Measurements from ENCODE around the gene SLC7A10.
"Not testable (repeated sequence)": the region's sequence is repeated elsewhere in the genome, so short reads cannot be mapped to it uniquely, and the experiment has no call there.

The SLC7A10 gene

DNA sequence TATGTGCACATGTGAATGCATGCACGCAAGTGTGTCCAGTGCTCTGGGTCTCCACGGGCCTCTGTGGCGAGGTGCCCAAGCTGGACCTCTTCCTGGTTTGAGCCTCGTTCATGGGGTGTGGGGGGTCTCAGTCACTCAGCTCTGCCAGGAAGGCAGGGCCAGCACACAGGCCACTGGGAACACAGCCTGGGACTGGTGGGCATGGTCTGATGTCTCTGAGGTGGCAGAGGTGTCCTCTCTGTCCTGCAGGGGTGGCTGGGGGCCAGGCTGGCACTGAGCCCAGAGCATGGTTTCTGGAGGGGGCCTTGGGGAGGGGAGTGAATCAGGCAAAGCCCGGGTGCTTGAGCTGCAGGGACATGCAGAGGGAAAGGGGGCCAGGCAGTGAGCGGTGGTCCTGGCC, 22.1 kb downstream of the SLC7A10 start:
- no peak for DNase-seq (ENCODE audit: low read depth in 2 of 2, low spot score in 1 of 2)

DNA sequence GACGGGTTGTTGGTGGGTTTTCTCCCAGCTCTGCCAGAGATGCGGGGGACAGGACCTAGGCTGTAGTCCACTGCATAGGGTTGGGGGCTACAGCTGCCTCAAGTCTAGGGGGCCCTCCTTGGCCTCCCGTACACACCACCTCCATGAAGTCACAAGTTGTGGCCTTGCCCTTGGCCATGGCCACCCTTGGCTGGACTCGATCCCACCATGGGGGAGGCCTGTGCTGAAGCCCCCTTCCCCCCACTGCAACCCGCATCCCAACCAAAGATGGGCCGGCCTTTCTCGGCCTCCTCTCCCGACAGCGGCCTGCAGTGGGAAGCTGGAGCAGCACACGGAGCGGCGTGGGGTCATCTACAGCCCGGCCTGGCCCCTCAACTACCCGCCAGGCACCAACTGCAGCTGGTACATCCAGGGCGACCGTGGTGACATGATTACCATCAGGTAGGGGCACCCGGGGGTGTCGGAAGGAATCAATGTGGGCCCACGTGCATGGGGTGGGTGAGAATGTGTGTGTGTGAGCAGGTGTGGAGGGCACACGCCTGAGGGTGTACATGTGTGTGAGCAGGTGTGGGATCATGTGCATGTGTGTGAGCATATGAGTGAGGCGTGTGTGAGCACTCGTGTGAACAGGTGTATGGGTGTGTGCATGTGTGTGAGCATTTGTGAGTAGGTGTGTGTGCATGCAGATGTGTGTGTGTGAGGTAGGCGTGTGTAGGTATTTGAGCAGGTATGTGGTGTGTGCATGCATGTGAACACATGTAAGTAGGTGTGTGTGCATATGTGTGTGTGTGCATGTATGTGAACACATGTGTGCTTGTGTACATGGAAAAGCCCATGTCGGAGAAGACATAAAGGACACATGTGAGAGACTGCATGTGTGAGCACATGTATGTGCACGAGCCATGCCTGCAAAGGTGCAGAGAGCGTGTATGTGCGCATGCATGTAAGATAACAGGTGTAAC, 22.8 kb downstream of the SLC7A10 start:
- no peak for DNase-seq (ENCODE audit: low read depth in 2 of 2, low spot score in 1 of 2)

DNA sequence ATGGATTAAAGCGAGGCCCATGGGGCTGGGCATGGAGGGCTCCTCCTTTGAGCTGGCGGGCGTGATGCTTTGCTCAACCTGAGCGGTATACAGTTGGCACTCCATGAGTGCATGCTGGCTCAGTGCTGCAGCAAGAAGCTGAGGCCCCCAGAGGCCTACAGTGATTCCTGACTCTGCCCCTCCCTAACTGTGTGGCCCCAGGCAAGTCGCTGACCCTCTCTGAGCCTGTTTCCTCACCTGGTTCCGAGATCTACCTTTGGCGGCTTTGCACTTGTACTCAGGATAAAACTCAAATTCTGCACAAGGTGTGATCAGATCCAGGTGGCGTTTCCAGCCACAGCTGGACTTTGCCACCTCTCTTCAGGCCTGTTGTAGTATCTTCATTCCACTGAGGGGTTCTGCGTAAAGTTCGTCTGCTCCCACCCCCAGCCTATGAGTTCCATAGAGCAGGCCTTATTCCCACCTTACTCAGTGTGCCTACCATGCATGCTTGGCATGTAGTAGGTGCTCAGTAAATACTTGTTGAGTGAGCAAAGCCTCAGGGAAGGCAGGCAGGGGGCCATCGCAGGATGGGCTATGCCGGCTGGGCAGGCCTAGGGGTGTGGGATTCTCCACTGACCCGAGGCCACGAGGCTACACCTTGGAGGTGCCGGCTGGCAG, 23.6 kb downstream of the SLC7A10 start:
- no peak for DNase-seq (ENCODE audit: low read depth in 2 of 2, low spot score in 1 of 2)

DNA sequence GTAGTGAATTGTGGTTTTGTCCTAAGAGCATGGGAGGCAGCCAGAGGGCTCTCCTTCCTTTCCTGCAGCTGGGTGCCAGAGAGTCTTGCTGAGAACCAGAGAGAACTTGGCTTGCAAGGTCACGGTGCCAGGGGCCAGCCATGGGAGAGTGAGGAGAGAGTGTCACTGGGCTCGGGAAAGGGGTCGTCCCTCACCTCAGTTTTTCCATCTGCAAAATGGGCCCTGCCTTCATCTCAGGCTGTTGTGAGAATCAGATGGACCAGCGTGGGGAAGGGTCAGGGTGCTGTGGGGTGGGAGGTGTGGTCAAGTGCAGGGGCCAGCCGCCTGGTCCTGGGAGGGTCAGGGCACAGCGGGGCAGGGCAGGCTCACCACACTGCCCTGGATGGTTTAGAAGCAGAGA, 24.2 kb downstream of the SLC7A10 start:
- no peak for DNase-seq (ENCODE audit: low read depth in 2 of 2, low spot score in 1 of 2)

DNA sequence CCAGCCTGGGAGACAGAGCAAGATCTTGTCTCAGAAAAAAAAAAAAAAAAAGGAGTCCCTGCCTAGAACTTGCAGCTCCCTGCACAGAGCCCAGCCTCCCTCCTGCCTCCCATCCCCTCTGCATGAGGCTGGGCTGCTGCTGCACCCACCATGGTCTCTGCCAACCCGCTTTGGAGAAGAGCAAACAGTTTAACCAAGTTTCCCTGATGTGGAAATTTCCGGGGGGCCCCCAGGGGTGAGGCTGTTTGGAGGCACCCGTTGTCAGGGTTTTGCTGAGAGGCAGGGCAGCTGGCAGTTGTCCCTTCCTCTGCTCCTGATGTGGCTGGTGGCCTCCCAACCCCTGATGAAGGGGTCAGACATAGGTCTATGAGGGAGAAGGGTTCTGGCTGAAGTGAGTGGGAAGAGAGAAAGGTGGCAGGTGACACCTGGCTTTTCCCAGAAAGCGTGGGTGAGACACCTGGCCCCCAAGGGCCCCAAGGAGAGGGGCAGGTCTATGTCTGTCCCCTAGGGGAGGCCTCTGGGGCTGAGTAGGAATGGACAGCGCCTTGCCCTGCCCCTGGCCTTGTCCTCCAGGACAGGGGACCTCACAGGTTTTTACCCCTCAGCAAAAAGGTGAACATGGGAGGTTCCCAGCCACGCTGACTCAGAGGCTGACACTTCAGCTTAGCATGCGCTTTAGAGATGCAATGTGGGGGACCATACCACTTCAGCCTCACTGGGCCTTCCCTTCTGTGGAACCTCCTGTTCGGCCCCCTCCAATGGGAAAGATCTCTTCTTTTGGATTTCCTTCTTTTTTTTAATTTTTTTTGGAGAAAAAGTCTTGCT, 26.0 kb downstream of the SLC7A10 start:
- DNase-seq (ENCODE audit: low read depth in 2 of 2, low spot score in 1 of 2) = no peak

DNA sequence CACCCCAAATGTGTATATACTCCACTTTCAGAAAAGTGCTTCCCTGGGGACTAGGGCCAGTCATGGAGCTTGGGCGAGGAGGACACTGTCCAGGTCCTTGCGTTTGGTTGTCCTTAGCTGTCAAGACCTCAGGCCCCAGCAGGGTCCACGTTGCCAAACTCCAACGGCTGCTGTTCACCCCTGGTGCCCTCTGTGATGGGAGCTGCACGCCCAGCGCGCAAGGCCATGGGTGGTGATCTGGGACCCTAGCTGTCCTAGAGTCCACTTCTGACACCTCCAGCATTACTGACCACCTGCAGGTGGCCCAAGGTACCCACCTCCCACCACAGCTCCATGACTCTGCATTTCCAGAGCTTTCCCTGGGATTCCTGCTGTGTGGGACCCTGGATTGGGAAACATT, 27.5 kb downstream of the SLC7A10 start:
- no peak for DNase-seq (ENCODE audit: low read depth in 2 of 2, low spot score in 1 of 2)

DNA sequence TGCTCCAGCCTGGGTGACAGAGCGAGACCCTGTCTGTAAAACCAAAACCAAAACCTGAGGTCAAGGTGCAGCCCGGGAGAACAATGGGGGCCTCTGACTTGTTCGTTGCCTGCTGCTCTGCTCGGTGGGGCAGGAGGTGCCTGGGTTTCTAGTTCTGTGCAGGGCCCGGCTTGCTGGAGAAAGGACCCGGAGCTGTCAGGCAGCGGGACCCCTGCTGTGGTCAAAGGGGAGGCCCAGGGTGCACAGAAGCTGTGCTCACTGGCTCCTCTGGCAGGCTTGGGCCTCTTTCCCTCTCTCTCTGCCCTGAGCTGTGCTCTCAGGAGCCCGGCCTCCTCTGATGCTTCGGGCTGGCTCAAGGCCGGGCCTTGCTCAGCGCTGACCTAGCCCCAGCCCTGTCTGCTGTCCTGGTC, 28.1 kb downstream of the SLC7A10 start:
- no peak for DNase-seq (ENCODE audit: low read depth in 2 of 2, low spot score in 1 of 2)

DNA sequence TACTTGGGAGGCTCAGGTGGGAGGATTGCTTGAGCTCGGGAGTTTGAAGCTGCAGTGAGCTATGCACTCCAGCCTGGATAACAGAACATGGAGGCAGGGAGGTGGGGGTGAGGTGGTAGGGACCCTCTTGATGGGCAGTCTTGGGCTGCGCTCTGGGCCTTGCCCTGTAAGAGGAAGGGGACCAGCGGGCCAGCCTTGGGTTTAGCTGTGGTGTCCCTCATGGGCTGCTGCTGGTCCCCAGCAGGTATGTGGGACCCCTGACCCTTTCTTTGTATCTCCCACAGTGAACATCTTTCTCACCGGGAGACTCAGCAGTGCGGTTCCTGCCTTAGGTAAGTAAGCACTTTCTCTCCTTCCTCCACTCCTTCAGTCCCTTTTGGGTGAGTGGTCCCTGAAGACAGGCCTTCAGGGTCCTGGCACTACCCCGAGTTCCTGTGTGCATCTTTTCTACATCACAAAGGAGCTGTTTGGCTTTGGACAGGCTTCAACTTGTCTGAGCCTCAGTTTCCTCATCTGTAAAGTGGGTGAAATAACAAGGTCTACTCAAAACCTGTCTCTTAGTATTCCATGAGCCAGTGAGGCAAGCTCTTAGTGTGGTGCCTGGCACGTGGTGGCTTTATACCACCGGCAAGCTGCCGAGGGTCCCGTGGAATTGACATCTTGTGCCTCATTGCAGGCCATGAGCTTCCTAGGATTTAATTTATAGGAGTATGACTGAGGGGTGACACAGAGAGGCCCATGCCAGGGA, 29.0 kb downstream of the SLC7A10 start:
- no peak for DNase-seq (ENCODE audit: low read depth in 2 of 2, low spot score in 1 of 2)

DNA sequence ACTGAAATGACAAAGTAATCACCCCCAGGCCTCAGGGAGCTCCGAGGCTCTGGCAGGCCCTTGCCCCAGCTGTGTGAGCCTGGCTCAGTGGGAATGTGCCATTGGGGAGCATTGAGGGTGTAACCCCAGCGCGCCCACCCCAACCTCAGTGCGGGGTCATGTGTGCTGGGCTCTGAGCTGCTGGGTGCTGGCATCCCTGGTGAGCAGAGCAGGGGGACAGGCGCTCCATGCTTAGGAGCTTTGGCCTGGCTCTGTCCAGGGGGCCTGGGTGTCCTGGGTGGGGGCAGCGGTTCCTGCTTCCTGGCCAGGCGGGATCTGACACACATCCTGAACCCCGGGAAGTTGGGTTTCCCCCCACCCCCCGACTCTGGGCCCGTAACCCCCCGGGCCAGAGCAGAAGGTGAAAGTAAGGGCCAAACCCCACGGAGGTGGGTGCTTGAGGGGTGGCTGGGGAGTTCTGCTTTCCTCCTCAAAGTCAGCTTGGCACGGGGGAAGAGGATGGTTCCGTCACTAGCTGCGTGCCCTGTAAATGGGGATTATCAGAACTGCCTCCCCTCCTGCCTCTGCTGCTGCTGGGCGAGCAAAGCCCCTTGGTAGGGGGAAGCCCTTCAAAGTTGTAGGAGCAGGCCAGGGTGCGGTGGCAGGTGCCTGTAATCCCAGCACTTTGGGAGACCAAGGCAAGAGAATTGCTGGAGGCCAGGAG, 29.9 kb downstream of the SLC7A10 start:
- no peak for DNase-seq (ENCODE audit: low read depth in 2 of 2, low spot score in 1 of 2)

DNA sequence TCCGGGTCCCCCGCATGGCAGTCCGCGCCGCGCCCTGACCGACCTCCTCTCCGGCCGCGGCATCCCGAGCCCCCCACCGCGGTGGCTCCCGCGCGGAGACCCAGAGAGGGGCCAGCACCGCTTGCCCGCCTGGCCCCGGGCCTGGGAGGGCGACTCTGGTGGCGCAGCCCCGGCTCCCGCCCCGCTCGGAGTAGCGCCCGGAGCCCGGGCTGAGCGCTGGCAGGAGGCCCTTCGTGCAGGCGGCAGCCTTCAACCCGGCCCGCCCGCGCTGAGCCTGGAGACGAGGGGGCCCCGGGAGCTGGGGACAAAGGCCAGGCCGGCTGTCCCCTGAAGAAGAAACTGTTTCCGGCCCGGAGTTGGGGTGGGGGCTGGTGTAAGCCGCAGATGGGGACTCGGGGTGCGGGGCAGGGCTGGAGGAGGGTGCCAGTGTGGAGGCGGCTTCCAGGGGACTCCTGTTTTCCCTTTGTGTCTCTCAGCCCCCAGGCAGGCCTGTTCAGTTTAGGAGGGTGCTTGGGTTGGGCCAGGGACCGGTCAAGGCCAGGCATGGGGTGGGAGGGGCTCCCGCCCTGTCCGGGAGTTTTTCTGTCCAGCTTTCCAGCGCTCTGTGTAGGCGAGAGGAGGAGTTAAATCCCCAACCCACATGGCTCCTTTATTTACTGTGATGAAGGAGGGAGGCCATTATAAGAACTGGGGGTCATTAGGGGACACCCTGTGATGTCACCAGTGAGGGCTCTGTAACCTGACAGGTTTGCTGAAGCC, 30.6 kb downstream of the SLC7A10 start:
- no peak for DNase-seq (ENCODE audit: low read depth in 2 of 2, low spot score in 1 of 2)

DNA sequence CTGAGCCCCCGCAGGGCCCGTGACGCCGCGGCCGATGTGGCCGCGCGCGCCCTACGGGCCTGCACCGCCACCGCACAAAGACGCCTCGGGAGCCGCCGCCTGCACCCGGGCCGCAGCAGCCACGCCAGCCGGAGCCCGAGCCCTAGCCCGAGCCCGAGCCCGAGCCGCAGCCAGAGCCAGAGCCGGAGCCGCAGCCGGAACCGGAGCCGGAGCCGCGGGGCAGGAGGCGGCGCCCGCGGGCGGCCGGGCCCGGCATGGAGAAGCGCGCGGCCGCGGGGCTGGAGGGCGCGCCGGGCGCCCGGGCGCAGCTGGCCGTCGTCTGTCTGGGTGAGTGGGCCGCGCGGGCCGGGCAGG, 31.1 kb downstream of the SLC7A10 start:
- DNase-seq (ENCODE audit: low read depth in 2 of 2, low spot score in 1 of 2) = no peak

DNA sequence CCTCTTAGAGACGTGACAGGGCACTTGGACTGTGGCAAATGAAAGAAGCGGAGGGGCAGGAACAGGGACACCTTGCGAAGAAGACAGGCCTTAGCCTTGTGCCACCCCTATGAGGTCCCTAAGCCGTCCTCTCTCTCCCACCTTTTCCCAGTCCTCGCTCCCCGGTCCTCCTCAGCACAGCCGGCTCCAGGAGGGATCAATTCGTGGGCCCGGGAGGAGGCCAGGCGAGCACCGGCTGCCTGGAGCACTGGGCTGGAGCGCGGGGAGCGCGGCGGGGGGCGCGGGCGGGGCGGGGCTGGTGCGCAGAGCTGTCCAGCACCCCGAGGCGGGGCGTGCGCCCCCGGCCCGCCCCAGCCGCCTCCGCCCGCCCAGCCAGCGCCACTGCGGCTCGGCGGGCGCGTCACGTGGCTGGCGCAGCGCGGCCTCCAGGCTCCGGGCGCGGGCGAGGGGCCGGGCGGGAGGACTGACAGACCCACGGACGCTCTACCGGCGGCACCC, 31.7 kb downstream of the SLC7A10 start, which contains the start of gene LRP3:
LRP3 (plus strand) TSS at position 466 of the 498 bp plus-strand sequence. CDS start 456 bp downstream, outside the sequence.
- DNase-seq (ENCODE audit: low read depth in 2 of 2, low spot score in 1 of 2) = no peak

DNA sequence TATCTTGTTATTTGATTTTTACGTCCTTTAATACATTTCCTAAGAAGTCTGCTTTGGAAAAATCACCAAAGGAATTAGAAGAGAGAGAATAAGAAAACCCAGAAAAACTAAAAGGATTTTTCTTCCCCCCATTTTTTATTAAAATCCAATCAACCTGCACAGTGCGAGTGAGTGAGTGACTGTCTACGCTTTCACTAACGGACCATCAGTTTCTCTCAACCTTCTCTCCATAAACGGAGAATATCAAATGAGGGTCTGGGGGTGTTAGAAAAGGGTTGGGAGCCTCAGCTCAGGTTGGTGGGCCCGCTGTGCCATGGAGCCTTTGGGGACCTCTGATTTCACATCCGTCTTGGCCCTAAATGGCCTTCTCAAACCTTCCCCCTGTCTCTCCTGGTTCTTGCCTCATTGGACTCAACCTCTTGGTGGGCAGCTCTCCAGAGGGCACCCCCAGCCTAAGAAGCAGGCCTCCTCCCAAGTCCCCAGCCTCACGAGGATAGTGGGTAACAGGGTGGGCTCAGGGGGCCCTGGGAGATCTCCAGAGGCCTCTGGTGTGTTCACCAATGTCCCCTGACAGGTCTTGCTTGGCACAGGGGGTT, 32.3 kb downstream of the SLC7A10 start:
- DNase-seq (ENCODE audit: low read depth in 2 of 2, low spot score in 1 of 2) = no peak

DNA sequence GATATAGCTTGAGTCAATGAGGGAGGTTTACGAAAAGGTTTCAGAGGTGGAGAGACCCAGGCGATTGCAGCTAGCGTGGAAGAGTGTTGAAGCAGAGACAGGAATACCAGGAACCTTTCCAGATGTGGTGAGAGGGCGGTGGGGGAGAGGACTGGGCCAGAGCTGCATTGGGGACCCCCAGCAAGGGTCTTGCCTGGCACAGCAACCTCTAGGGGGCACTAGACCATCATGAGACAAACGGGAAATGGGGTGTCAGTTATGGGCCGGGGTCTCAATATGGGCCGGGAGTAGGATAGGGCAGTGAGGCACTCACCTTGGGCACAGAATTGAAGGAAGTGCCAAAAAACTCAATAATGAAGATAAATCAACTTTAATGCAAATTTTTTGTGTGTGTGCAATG, 33.6 kb downstream of the SLC7A10 start:
- DNase-seq (ENCODE audit: low read depth in 2 of 2, low spot score in 1 of 2) = no peak

DNA sequence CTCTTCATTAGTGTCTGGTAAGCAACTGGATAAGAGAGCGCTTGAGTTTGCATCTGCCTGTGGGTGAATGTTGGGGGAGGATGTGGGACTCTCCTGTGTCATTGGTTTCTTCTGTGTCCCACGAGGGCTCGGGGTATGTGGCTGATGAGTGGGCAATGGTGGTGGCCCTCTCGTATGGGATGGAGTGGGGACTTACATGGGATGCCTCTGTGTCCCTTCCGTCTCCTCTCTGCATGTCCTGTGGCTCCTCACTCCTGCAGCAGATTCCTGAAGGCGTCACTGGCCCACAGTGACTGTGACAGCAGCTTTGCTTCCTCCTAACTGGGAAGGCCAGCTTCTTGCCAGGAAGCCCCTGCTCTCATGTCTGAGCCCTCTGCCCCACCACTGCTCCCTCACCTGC, 34.1 kb downstream of the SLC7A10 start:
- no peak for DNase-seq (ENCODE audit: low read depth in 2 of 2, low spot score in 1 of 2)

DNA sequence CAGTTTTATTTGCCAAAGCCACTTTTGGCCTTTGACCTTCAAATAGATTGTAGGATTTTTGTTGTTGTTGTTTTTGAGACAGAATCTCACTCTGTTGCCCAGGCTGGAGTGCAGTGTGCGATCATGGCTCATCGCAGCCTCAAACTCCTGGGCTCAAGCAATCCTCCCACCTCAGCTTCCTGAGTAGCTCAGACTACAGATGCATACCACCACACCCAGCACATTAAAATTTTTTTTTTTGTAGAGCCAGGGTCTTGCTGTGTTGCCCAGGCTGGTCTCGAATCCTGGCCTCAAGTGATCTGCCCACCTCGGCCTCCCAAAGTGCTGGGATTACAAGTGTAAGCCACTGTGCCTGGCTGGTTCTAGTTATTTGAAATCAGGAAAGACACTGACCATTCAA, 34.6 kb downstream of the SLC7A10 start:
- DNase-seq (ENCODE audit: low read depth in 2 of 2, low spot score in 1 of 2) = not testable (repeated sequence)

DNA sequence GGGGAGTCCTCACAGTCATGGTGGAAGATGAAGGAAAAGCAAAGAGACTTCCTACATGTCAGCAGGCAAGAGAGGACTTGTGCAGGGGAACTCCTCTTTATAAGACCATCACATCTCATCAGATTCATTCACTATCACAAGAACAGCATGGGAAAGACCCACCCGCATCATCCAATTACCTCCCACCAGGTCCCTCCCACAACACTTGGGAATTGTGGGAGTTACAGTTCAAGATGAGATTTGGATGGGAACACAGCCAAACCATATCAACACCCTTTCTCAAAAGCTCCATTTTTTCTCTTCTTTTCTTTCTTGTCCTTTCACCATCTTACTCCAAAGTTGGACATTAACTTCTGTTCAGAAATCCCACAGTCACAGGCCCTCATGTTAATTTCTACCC, 36.2 kb downstream of the SLC7A10 start:
- no peak for DNase-seq (ENCODE audit: low read depth in 2 of 2, low spot score in 1 of 2)

DNA sequence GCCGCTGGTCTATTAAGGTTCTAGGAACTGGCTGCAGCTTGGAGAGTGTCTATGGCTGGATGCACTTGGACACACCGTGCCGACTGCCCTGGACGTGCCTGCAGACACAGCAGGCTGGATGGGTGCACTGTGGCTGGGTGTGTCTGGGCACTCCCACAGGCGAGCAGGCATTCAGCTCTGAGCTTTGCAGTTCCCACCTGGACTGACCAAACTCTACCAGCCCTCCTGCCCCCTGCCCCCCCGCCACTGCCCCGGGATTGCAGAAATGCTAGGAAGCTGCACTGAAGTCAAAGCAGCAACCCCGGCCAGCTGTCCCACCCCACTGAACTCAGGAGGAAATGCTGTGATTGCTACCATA, 38.5 kb downstream of the SLC7A10 start:
- DNase-seq (ENCODE audit: low read depth in 2 of 2, low spot score in 1 of 2) = no peak
